Activated gamma-delta T cell treated with Interleukin-2 at 50 U/mL for 16 hours (primary cell): ENCODE data around the gene SRP9.
"Not testable (repeated sequence)": the region's sequence is repeated elsewhere in the genome, so short reads cannot be mapped to it uniquely, and the experiment has no call there.

Experiments
- DNase-seq: peaks from one replicate; pipeline ENCODE4 v3.0.0-alpha.2; 2020

The SRP9 gene

GRCh38 chr1:225778337-225778669 lies 677 bp downstream of the SRP9 start:
- no peak for DNase-seq

GRCh38 chr1:225779165-225779564 lies 1.5 kb downstream of the SRP9 start:
- DNase-seq: not testable (repeated sequence)

DNA sequence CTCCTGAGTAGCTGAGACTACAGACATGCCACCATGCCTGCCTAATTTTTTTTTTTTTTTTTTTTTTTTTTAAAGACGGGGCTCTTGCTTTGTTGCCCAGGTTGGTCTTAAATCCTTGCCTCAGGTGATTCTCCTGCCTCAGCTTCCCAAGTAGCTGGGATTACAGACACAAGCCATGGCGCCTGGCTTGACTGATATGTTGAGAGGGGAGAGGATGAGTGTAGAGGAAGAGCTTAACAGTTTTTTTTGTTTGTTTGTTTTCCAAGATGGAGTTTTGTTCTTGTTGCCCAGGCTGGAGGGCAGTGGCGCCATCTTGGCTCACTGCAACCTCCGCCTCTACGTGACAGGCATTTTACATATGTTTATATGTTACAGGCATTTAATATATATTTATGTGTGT lies 2.5 kb downstream of the SRP9 start:
- no peak for DNase-seq

DNA sequence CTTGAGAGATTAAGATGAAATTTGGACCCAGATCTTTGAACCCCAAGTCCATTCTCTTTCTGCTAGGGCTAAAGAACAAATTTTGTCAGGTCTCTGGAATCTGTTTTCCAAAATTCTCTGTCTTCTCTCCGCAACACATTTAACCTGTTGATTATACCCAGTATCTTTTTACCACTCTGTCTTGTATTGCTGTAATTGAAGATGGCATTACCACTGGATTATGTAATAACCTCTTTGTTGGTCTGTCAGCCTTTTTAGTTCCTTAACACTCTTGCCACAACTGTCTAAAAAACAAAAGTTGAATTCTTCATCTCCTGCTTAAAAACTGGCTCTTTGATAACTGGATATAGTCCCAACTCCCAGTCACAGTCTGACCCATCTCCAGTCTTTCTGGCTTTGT lies 3.0 kb downstream of the SRP9 start:
- no peak for DNase-seq

DNA sequence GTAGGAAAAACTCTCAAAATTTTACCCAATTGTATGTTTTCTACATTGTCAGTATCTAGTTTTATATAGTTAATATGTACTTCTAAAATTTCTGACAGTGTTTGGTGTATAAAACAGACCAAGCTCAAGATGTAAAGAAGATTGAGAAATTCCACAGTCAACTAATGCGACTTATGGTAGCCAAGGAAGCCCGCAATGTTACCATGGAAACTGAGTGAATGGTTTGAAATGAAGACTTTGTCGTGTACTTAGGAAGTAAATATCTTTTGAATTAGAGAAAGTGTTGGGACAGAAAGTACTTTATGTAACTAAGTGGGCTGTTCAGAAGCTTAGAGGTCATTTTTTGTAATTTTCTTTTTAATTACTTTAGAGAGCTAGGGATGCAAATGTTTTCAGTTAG lies 11.5 kb downstream of the SRP9 start:
- DNase-seq: not testable (repeated sequence)

- no peak for DNase-seq
Measured at GRCh38 chr1:225794954-225795353, 17.3 kb downstream of the SRP9 start.

- not testable (repeated sequence) for DNase-seq
Measured at GRCh38 chr1:225796097-225796496, 18.5 kb downstream of the SRP9 start.

DNA sequence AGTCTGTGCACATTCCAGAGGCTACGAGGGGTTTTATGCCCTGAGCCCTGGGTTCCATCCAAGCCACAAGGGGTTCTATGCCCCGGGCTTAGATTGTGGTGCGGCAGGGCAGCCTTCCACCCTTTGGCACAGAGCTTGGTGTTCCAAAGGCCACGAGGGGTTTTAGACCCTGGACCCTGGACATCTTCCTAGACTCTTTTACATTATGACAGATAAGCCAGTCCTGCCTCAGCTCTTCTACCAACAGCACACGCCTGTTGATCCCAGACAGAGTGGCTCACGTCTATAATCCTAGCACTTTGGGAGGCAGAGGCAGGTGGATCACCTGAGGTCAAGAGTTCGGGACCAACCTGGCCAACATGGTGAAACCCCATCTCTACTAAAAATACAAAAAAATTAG lies 23.5 kb downstream of the SRP9 start:
- not testable (repeated sequence) for DNase-seq

- no peak for DNase-seq
Measured at GRCh38 chr1:225806249-225806648, 28.6 kb downstream of the SRP9 start.

DNA sequence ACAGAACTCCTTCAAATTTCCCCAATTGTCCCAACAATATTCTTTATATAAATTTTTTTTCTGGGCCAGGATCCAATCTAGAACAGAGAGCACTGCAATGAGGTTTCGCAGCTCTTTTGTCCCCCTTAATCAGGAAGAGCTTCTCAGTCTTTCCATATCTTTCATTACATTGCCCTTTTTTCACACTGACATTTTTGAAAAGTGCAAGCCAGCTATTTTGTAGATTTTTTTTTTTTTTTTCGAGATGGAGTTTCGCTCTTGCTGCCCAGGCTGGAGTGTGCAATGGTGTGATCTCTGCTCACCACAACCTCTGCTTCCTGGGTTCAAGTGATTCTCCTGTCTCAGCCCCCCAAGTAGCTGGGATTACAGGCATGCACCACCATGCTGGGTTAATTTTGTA lies 29.1 kb downstream of the SRP9 start:
- DNase-seq: not testable (repeated sequence)

GRCh38 chr1:225808136-225808535 lies 30.5 kb downstream of the SRP9 start:
- no peak for DNase-seq

DNA sequence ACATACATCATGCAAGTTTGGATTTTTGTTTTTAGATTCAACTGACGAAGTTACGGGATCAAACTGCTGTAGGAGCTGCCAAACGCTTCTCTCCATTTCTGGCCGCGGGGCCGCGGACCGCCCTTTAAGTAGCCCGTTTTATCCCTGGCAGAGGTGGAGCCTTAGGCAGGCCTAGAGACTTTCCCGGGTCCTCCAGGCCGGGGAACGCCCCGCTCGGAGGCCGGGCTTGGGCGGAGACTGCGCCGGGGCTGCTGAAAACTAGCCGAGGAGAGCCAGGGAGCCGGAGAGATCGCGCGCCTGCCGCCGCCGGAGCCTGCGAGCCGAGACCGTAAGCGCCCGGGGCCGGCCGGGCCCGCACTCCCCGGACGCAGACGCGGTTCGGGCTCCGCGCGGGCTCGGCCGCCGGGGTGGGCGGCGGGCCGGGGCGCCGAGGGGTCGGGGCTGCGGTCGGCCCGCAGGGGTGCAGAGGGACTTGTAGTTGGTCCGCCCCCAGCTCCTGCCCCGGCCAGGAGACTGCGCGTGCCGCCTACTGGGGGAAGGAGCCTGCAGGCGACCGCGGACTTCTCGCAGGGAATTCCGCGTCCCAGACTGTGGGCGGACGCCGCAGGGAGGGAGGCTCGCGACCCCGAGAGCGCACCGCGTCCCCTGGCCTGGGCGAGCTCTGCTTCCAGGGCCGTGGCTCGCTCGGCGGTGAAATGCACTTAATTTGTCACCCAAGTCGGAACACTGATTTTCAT lies 32.4 kb downstream of the SRP9 start, which contains the start of gene EPHX1:
Gene EPHX1 (plus strand): TSS at position 283 of the 737 bp plus-strand sequence. CDS start 18,606 bp downstream, outside the sequence.
- DNase-seq: peak; percentile 40

- not testable (repeated sequence) for DNase-seq
Measured at GRCh38 chr1:225810579-225811538, 33.2 kb downstream of the SRP9 start.

GRCh38 chr1:225811622-225812487 lies 34.2 kb downstream of the SRP9 start:
- DNase-seq: no peak

- DNase-seq: no peak
Measured at GRCh38 chr1:225812488-225813213, 35.0 kb downstream of the SRP9 start.

DNA sequence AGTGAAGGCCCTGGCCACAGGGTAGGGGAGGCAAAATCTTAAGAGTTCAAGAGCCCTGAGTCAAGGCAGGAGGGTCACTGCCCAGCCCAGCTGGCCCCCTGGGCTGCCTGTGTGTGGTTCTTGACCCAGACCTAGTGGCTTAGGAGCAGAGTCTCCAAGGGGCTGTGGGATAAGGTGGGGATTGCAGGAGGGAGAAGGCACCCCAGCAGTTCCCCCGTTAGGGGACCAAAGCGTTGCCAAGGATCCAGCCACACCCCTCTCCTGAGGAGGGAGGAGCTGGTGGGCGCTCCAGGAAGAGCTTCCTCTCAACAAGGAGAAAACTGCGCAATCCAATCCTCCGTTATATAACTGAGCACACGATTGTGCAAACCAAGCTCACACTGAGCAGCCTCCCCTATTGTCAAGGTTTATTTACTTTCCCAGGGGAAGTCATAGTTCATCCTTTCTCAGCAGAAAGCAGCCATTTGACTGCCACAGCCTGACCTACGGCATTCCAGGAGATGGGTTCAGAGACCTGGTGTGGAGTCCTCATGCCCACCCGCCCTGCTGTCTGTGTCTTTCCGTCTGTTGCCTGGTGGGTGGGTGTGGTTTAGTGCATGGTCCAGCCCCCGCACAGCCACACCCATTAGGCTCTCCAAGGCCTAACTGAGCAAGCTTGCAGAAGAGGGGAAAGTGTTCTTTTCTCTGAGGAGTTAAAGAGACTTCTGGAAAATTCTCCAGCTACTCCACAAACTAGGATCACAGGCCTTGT lies 35.8 kb downstream of the SRP9 start:
- no peak for DNase-seq

- DNase-seq: no peak
Measured at GRCh38 chr1:225814381-225814780, 36.8 kb downstream of the SRP9 start.

- DNase-seq: not testable (repeated sequence)
Measured at GRCh38 chr1:225815090-225815489, 37.5 kb downstream of the SRP9 start.

GRCh38 chr1:225815526-225816178 lies 38.0 kb downstream of the SRP9 start:
- no peak for DNase-seq

DNA sequence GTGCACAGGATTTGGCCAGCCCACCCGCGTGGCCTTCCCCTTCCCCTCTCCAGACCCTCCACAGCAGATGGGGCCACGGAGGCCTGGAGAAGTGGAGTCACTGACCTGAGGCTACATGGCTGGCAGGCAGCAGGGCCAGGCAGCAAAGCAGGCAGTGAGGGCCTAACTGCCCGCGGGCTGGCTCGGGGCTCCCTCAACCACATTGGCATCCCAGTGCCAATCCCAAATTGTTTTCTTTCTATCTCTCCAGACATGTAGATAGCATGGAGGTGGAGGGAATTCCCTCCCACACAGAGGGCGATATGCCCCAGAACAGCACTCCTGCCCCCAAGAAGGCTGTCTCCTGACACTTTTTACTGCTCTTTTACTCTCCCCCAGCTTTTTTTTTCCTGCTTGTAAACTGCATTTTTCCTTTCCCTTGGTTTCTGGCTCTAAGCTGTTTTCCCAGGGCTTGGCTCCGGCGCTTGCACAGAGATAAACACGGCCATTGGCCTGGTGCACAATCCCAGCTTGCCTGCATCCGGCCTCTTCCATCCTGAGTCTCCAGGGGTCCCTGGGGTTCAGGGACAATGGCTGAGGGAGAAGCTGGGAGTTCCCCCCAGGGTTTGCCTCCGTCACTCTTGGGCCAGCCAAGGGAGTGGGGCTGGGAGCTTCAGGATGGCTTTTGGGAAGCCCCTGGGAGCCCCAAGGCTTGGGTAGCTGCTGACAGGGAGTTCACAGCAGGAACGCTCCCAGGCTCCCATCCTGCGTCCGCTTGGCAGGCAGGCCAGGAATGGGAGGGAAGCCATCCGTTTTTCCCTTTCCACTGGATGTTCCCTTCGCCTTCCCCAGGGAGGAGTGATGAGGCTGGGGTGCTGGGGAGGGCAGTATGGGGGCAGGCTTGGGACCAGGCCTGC lies 39.3 kb downstream of the SRP9 start:
- DNase-seq: no peak
